NOMO-1 (cell line): ENCODE data around the gene GNG3.
A peak's percentile ranks its signal among the peaks of the same experiment; 100 is the strongest.
"Not testable (repeated sequence)": the region's sequence is repeated elsewhere in the genome, so short reads cannot be mapped to it uniquely, and the experiment has no call there.

Experiments used
- DNase-seq, 2 experiments: peaks; one replicate each; lab custom pipeline; 2025; ENCODE audit not compliant: unreplicated experiment in 2 of 2; lab: John Stamatoyannopoulos, UW

Gene GNG3

DNA sequence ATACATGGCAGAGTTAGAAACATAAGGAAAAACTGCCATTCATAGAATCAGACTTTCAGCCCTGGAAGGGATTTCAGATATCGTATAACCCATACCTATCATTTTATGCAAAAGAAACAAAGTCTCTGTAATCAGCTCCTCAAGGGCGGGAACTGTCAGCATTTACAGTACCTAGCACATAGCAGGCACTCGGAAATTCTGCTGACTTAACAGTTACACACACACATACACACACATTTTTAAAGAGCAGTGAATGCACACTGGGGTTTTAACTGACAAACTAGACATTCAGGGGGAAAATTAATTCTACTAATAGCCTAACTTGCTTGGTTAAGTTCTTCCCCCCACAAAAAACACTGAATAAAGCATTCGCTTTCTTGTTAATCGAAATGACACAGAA lies 8.7 kb downstream of the GNG3 start:
- DNase-seq: no peak

- DNase-seq: no peak
These were observed 9.3 kb downstream of the GNG3 start for GRCh38 chr11:62716816-62717215.

- no peak for DNase-seq
These were observed 12.0 kb downstream of the GNG3 start for GRCh38 chr11:62719302-62719978.

DNA sequence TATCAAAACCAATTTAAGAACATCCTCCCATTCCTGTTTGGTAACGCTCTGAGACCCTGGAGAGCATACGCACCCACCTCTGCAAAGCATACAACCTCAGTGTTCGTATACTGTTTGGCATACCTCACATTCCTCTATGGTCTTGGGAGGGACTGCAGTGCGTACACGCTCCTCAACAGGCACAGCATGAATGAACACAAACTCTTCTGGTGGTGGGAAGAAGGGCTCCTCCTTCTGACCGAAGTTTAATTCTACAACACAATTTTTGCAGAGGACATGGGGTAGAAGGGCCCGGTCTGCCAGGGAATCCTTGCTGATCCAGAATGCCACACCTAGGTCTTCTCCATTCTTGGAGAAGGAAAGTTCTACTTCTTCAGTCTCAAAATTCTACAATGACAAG lies 14.5 kb downstream of the GNG3 start:
- no peak for DNase-seq

GRCh38 chr11:62724171-62724570 lies 16.7 kb downstream of the GNG3 start:
- DNase-seq: no peak

DNA sequence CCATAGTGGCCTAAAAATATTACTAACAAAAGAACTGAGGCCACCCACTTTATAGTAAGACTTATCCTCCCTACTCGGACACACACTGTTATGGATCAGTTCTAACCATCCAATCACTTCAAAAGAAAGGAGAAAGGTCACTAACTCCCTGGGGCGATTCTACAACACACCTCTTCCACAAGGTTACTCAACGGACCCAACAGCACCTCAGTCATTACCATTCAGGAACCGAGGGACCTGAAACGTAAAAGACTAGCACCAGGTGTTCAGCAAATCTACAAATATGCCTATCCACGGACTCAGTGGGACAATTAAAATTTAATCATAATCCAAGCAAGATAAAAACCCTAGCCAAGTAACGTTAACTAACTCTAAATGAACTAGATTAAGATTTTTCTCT lies 18.2 kb downstream of the GNG3 start:
- peak in 1 of 2 experiments; percentile 7 for DNase-seq

DNA sequence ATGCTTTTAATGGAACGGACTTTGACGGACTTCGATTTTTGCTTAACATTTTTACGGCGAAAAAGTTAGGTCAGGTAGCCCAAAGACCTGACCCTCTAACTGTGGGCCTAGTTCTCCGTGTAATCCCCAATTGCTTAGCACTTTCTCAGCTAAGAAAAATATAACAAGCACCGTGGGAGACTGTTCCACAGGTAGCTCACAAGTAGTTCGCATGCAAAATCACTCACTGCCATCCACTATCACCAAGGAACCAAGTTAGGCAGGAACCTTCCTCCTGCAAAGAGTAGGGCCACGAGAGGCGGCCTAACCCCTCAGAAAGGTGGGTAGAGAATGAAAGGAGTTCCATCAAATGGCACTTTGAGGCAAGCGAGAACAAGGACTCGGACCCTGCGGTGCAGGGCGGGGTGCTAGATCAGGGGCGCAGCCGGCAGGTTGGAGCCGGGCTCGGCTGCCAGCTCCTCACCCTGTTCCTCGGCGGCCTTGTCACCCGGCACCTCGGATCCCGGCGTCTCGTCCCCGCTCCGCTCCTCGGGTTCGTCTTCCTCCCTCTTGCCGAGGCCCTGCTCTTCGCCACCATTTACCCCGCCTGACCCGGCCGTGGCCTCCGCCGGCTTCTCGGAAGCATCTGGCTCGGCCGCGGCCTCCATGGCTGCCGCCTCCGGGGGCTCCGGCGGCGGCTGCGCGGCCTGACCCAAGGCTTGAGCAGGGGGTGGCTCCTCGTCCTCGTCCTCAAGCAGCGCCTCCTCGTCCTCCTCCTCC lies 18.9 kb downstream of the GNG3 start:
- peak in 1 of 2 experiments; percentile 5 for DNase-seq

- DNase-seq: no peak
These were observed 19.4 kb downstream of the GNG3 start for GRCh38 chr11:62726915-62727164.

GRCh38 chr11:62727165-62727871 lies 19.8 kb downstream of the GNG3 start, which contains the start of gene HNRNPUL2:
TSS of gene HNRNPUL2 (minus strand) at chr11:62727457. CDS start at chr11:62727156, 301 bp downstream.
- DNase-seq: peak; percentile 99

DNA sequence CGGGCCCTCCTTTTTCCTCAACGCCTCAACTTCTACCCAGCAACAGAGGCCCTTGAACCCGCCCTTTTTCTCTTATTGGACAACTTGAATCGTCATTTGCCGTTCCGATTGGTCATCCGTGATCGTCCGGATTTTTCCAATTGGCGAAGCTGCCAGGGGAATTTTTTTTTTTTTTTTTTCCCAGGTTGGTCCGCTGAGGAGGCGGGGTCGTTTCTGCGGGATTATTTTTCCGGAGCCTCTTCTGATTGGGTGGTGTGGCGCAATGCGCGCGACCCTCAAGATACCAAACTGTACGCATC lies 20.3 kb downstream of the GNG3 start:
- peak; percentile 92 to 97 for DNase-seq

- peak; percentile 83 to 84 for DNase-seq
These were observed 20.9 kb downstream of the GNG3 start, which contains the start of gene TTC9C for GRCh38 chr11:62728171-62728988. TSS of gene TTC9C (plus strand) at chr11:62728486. CDS start at chr11:62728849, 363 bp downstream.

DNA sequence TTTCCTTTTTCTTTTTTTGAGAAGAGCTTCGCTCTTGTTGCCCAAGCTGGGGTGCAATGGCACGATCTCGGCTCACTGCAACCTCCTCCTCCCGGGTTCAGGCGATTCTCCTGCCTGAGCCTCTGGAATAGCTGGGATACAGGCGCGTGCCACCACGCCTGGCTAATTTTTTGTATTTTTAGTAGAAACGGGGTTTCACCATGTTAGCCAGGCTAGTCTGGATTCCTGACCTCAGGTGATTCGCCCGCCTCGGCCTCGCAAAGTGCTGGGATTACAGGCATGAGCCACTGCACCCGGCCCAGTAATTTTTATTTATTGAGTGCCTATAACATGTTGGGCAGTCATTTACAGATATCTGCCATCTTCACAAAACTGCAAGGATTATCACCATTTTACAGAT lies 22.6 kb downstream of the GNG3 start:
- not testable (repeated sequence) for DNase-seq

GRCh38 chr11:62732830-62733229 lies 25.4 kb downstream of the GNG3 start:
- DNase-seq: no peak

DNA sequence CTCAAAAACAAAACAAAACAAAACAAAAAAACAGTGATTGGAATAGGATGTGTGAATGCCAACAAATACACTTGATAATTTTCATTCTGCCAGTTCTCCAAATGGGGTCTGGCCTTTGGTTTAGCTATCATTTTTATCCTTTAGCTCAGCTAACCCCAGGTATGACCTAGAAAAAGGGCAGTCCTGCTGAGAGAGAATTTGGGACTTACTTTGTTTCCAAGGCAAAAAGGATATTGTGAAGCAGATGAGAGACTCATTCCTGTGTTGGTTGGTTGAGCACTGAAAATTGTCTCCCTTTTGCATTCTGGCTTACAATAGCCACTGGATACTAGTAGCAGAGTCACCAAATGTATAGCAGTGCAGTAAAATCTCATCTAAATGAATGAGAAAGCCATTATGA lies 29.7 kb downstream of the GNG3 start:
- no peak for DNase-seq

DNA sequence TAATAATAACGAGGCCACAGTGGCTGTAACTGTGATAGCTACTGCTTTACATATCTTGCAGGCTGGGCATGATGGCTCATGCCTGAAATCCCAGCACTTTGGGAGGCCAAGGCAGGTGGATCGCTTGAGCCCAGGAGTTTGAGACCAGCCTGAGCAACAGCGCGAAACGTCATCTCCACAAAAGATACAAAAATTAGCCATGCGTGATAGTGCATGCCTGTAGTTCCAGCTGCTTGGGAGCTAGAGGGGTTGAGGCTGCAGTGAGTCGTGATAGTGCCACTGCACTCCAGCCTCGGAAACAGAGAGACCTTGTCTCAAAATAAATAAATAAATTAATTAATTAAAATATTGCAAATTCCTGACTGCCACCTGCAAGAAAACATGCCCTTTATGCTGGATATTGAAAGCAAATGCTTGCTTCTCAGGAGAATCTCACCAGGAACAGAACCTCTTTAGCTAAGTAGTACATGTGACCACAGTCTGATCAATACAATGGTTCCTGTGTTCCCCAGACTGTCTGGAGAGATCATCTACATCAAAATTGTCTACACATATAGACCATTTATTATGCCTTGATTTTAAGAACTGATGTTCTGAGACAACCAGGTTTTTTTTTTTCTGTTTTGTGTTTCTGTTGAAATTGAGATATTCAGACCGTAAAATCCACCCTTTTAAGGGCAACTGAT lies 40.1 kb downstream of the GNG3 start:
- no peak for DNase-seq

GRCh38 chr11:62749931-62750330 lies 42.5 kb downstream of the GNG3 start:
- DNase-seq: not testable (repeated sequence)

DNA sequence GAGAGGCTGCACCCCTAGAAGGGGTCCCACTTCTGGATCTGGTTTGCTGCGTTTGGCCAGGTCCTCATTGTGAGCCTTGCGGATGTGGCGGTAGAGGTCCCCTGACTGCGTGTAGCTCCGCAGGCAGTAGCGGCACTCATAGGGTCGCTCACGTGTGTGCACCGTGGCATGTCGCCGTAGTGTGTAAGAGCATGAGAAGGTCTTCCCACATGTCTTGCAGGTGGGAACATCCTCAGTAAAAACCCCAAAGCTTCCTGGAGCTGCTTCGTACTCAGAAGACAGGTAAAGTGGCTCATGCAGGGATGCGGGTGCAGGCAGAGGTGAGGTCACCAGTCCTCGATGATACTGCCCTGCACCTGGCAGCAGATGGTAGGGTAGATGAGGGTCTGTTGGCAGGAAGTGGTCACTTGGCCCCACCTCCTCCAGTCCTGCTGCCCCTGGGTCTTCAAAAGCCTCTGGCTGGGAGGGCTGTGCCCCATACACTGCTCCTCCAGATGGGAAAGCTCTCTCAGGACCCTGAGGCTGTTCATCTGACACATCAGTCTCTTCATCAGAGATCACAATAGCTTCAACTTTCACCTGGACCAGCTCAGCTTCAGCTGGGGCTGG lies 44.8 kb downstream of the GNG3 start:
- no peak for DNase-seq

DNA sequence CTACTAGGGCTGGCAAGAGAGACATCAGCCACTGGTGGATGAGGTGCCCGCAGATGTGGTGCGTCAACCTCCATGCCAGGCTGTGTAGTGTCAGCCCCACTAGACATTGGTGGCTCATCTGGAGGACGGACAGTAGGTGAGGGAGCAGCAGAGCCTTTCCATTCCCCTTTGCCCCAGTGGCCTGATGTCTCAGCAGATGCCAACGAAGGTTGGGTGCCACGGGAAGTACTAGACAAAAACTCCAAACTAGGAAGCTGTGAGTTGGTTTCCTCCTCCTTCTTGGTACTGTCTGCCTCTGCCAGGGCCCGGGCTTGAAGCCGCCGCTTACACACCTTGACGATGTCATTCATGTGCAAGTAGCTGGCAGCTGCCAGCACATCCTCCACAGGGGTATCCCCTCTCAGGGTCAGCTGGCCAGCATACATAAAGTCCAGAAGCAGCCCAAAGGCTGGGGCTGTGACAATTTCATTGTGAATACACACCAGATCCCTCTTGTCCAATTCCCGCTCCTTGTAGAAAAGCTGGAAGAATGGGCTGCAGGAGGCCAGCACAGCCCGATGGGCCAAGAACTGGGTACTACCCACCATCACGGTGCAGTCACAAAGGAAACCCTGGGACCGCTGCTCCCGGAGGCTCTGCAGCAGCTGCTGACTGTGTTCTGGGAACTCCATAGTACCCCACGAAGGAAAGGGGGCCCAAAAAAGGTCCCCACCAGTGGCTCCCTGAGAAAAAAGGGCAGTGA lies 45.7 kb downstream of the GNG3 start:
- DNase-seq: no peak
